Panc1 (cell line): ENCODE results near the gene CHMP4A. TPM values are rescaled to one million over a fixed set of nuclear protein-coding genes. Genes with fewer than 3 reads are reported as not detected.

Source experiments
- ATAC-seq: fragments of 200-7000 bp; cut with Tn5 transposase; 2 replicates; pipeline ENCODE4 v1.9.1; 2020; ENCODE audit warnings: mild to moderate bottlenecking, moderate library complexity
- BruUV-seq: library from RNA; stranded (reverse); fragments of 400-500 nt; replicated peaks from 2 replicates; lab custom pipeline; 2021; lab: Mats Ljungman, UMichigan
- CTCF ChIA-PET: fragments of 300-600 bp; sonication (Branson Sonifier 250); formaldehyde crosslinking; loops from one replicate; lab custom pipeline; 2022; ENCODE audit warnings: antibody characterized with exemption; lab: Charles Lee
- POLR2A ChIA-PET: fragments of 300-600 bp; sonication (Branson Sonifier 250); formaldehyde crosslinking; loops from one replicate; lab custom pipeline; 2022; ENCODE audit warnings: antibody characterized with exemption; lab: Charles Lee
- DNase-seq: peaks from one replicate; pipeline ENCODE4 v3.0.0-alpha.2; 2010; ENCODE audit warnings: low read depth, low spot score
- H3K27ac ChIP-seq: 2 replicates; pipeline ENCODE4 v1.5.1; 2011; ENCODE audit warnings: mild to moderate bottlenecking, low read length, inconsistent platforms
- H3K27me3 ChIP-seq: fragments of 200-500 bp; sonication (Bioruptor generic); 2 replicates; pipeline ENCODE4 v1.6.0; 2014; ENCODE audit warnings: low read length, inconsistent platforms; ENCODE audit not compliant: control insufficient read depth, insufficient read depth
- H3K36me3 ChIP-seq: fragments of 200-500 bp; sonication (Bioruptor generic); 2 replicates; pipeline ENCODE4 v1.5.1; 2014; ENCODE audit warnings: inconsistent platforms, mild to moderate bottlenecking, low read length, moderate library complexity; ENCODE audit not compliant: control insufficient read depth, insufficient read depth
- H3K4me1 ChIP-seq: 2 replicates; pipeline ENCODE4 v1.5.1; 2011; ENCODE audit warnings: inconsistent platforms, mild to moderate bottlenecking, low read length, moderate library complexity; ENCODE audit not compliant: control insufficient read depth, insufficient read depth
- H3K4me3 ChIP-seq, 2 experiments: 2 replicates each; pipeline ENCODE4 v1.5.1; 2011 to 2012; ENCODE audit warnings: low read depth in 2 of 2, low read length in 2 of 2, mild to moderate bottlenecking in 2 of 2, inconsistent platforms in 1 of 2, moderate library complexity in 1 of 2
- H3K9me3 ChIP-seq: fragments of 200-500 bp; sonication (Bioruptor generic); 2 replicates; pipeline ENCODE4 v1.5.1; 2014; ENCODE audit warnings: low read depth, mild to moderate bottlenecking, inconsistent platforms, low read length, moderate library complexity; ENCODE audit not compliant: control insufficient read depth, insufficient read depth
- CTCF ChIP-seq: fragments of 450-650 bp; IDR thresholded peaks from 2 replicates; pipeline ENCODE4 v1.5.1; 2017; ENCODE audit warnings: mild to moderate bottlenecking
- POLR2AphosphoS5 ChIP-seq: IDR thresholded peaks from 2 replicates; pipeline ENCODE4 v1.6.1; 2012; ENCODE audit warnings: mild to moderate bottlenecking, low read depth, low read length, moderate library complexity
- SIN3A ChIP-seq: IDR thresholded peaks from 2 replicates; pipeline ENCODE4 v1.6.1; 2012; ENCODE audit warnings: low read depth, mild to moderate bottlenecking, low read length, moderate library complexity, borderline replicate concordance; ENCODE audit not compliant: insufficient read depth
- TCF7L2 ChIP-seq: IDR thresholded peaks from 2 replicates; pipeline ENCODE4 v1.6.1; 2011; ENCODE audit warnings: mild to moderate bottlenecking, low read depth, low read length, inconsistent platforms
- in situ Hi-C: cut with HindIII; loops from 2 replicates; pipeline ENCODE4 v1.10.0; 2016; ENCODE audit warnings: low sequenced_read_pairs, low pct_unique_long_range_greater_than_20kb
- intact Hi-C: fragments of 100-400 bp; cut with micrococcal nuclease; formaldehyde crosslinking; loops from one replicate; pipeline ENCODE4 v1.10.0; 2022; ENCODE audit not compliant: unreplicated experiment
- total RNA-seq: library from RNA; stranded (reverse); gene quantifications from one replicate; pipeline ENCODE4 v1.2.1, GENCODE V29; 2021; ENCODE audit not compliant: unreplicated experiment
- TF ChIP-seq, protein P1 (sequence below), 2 experiments: IDR thresholded peaks; 2 replicates each; pipeline ENCODE4 v1.6.1; 2011 to 2012; ENCODE audit warnings: low read depth in 2 of 2, control low read depth in 1 of 2, low read length in 1 of 2, mild to moderate bottlenecking in 1 of 2, moderate library complexity in 1 of 2; ENCODE audit not compliant: insufficient read depth in 1 of 2

Gene CHMP4A
- total RNA-seq, 1 experiment from 2014 or later, result 42.4 TPM

- ATAC-seq (peak; percentile 2; the same call in 1 of the 2 replicates), DNase-seq (no peak)
- BruUV-seq, result TSS peak; percentile 73
- Histone ChIP-seq H3K4me1 (peaks cover 18% of the 10 kb centered on the region), H3K4me3 (peak overlapping the region; percentile 87 to 89), H3K36me3 (peaks cover 12% of the 10 kb centered on the region), H3K27ac (peak overlapping the region; percentile 96), H3K9me3 (no peaks in the 10 kb centered on the region), H3K27me3 (no peaks in the 10 kb centered on the region)
- intact Hi-C loops (no loop called here), in situ Hi-C loops (no loop called here)
- TF ChIP-seq POLR2AphosphoS5, result no peak
- TF ChIP-seq SIN3A, result no peak
- TF ChIP-seq CTCF, result no peak
- no peak for TF ChIP-seq TCF7L2
- TF ChIP-seq, protein P1, sequence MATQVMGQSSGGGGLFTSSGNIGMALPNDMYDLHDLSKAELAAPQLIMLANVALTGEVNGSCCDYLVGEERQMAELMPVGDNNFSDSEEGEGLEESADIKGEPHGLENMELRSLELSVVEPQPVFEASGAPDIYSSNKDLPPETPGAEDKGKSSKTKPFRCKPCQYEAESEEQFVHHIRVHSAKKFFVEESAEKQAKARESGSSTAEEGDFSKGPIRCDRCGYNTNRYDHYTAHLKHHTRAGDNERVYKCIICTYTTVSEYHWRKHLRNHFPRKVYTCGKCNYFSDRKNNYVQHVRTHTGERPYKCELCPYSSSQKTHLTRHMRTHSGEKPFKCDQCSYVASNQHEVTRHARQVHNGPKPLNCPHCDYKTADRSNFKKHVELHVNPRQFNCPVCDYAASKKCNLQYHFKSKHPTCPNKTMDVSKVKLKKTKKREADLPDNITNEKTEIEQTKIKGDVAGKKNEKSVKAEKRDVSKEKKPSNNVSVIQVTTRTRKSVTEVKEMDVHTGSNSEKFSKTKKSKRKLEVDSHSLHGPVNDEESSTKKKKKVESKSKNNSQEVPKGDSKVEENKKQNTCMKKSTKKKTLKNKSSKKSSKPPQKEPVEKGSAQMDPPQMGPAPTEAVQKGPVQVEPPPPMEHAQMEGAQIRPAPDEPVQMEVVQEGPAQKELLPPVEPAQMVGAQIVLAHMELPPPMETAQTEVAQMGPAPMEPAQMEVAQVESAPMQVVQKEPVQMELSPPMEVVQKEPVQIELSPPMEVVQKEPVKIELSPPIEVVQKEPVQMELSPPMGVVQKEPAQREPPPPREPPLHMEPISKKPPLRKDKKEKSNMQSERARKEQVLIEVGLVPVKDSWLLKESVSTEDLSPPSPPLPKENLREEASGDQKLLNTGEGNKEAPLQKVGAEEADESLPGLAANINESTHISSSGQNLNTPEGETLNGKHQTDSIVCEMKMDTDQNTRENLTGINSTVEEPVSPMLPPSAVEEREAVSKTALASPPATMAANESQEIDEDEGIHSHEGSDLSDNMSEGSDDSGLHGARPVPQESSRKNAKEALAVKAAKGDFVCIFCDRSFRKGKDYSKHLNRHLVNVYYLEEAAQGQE (IDR thresholded peaks at IDR 0.05; ENCODE audit: insufficient read depth in 1 of 2, low read depth in 2 of 2, low read length in 1 of 2), result no peak
- ChIA-PET POLR2A (interaction anchor here (0.6 to 0.7 kb wide), 2 partner anchors 9 to 147 kb away, joined by 6 to 8 read pairs; no protein-coding TSS in a partner anchor), CTCF (interaction anchor here (0.7 kb wide), 1 partner anchor 69 kb away, joined by 12 read pairs; no protein-coding TSS in a partner anchor)
These were observed 18.2 kb upstream of the CHMP4A start for GRCh38 chr14:24231263-24232120.

DNA sequence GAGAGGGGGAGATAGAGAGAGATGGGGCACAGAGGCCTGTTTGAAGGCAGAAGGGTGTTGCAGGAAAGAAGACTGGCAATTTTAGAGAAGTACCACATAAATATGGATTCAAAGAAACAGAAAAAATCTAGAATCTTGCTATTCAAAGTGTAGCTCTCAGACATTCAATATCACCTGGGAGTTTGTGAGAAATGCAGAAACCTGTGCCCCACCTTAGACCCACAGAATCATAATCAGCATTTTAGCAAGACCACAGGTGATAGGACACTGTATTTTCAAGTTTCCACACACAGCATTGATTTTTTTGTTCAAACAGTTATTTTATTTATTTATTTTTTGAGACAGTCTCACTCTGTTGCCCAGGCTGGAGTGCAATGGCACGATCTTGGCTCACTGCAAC lies 15.6 kb upstream of the CHMP4A start:
- ChIA-PET POLR2A (interaction anchor here (0.6 to 0.7 kb wide), 3 partner anchors 87 to 114 kb away, joined by 3 to 13 read pairs (median 4); partner anchors contain the start of genes DCAF11 and NRL), CTCF (no interaction called here)
- intact Hi-C loops (no loop called here), in situ Hi-C loops (no loop called here)
- H3K27ac ChIP-seq, result no peak overlapping the region
- H3K9me3 ChIP-seq, result no peaks in the 10 kb centered on the region
- H3K4me1 ChIP-seq, result peaks cover 8% of the 10 kb centered on the region
- H3K4me3 ChIP-seq, result no peak overlapping the region
- peaks cover 9% of the 10 kb centered on the region for H3K36me3 ChIP-seq
- BruUV-seq, result TSS peak; percentile 60
- TF ChIP-seq, protein P1 (IDR thresholded peaks at IDR 0.05; ENCODE audit: insufficient read depth in 1 of 2, low read depth in 2 of 2, low read length in 1 of 2), result no peak
- H3K27me3 ChIP-seq, result no peaks in the 10 kb centered on the region
- DNase-seq, result no peak
- ATAC-seq, result no peak
